ENCODE data around the gene SRPRA.
A peak's percentile ranks its signal among the peaks of the same experiment; 100 is the strongest.

Gene SRPRA

DNA sequence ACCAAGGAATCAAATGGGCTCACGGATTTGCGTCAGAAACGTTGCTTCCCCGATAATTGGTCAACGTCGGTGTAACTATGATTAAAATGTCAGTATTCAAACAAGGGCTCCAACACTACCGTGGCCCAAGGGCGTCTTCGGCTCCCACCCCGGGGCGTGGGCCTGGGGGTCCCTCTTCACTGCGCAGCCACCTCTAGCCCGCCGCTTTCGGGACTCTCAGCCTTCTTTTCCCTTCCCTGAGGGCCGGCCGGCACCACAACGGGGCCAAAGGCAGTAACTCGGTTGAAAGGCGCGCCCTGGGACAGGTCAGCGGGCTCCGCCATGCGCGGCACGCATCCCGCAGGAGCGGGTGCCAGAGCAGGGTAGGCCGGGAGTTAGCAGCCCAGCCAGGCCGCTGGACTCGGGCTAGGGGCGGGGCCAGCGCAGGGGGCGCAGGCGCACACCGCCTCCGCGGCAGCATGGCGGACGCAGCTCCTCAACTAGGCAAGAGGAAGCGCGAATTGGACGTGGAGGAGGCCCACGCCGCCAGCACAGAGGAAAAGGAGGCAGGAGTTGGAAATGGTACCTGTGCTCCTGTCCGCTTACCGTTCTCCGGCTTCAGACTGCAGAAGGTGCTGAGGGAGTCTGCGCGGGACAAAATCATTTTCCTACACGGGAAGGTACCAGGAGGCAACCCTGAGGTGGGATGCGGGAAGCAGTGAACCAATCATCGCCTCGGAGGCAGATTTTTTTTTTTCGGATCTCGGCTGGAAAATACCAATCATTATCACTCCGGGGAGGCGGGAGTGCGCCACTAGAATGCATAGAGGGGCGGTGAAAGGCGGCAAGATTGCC, 35.1 kb upstream of the SRPRA start, which contains the start of gene DCPS (continued):
- TF ChIP-seq WT1 (tag by site-specific recombination; IDR thresholded peaks at IDR 0.05) (peak; percentile 21; the same call in 1 of the 2 replicates), ZNF423 (tag by site-specific recombination; IDR thresholded peaks at IDR 0.05) (peak; percentile 57), PRDM6 (tag by site-specific recombination; IDR thresholded peaks at IDR 0.05) (no peak), BCL11A (tag by site-specific recombination; IDR thresholded peaks at IDR 0.05; ENCODE audit: low read depth) (no peak), ZBTB7A (tag by site-specific recombination; IDR thresholded peaks at IDR 0.05; ENCODE audit: low read depth) (no peak), ZNF571 (tag by site-specific recombination; IDR thresholded peaks at IDR 0.05) (no peak), KLF7 (tag by site-specific recombination; IDR thresholded peaks at IDR 0.05; ENCODE audit: borderline replicate concordance) (no peak), HOXD13 (CRISPR knock-in tag; IDR thresholded peaks at IDR 0.05; ENCODE audit: borderline replicate concordance) (no peak), ZSCAN18 (tag by site-specific recombination; IDR thresholded peaks at IDR 0.05) (no peak), ZSCAN5A (tag by site-specific recombination; IDR thresholded peaks at IDR 0.05) (no peak), PRDM4 (tag by site-specific recombination; IDR thresholded peaks at IDR 0.05) (no peak), GLI2 (tag by site-specific recombination; IDR thresholded peaks at IDR 0.05; ENCODE audit: borderline replicate concordance, low read depth) (no peak), ZNF521 (tag by site-specific recombination; IDR thresholded peaks at IDR 0.05) (no peak), ZBTB17 (tag by site-specific recombination; IDR thresholded peaks at IDR 0.05) (peak; percentile 66; the same call in 1 of the 2 replicates), ZNF510 (tag by site-specific recombination; IDR thresholded peaks at IDR 0.05; ENCODE audit: insufficient replicate concordance) (no peak), YY1 (tag by site-specific recombination; IDR thresholded peaks at IDR 0.05) (peak; percentile 81), ZNF530 (tag by site-specific recombination; IDR thresholded peaks at IDR 0.05; ENCODE audit: low read depth) (no peak), ZNF654 (tag by site-specific recombination; IDR thresholded peaks at IDR 0.05; ENCODE audit: low read depth) (no peak), ZNF155 (tag by site-specific recombination; IDR thresholded peaks at IDR 0.05) (no peak), SCRT2 (tag by site-specific recombination; IDR thresholded peaks at IDR 0.05) (peak; percentile 17; the same call in 1 of the 2 replicates), KLF16 (tag by site-specific recombination; IDR thresholded peaks at IDR 0.05) (peak; percentile 49; the same call in 1 of the 2 replicates), ZNF248 (tag by site-specific recombination; IDR thresholded peaks at IDR 0.05) (no peak), GLIS1 (tag by site-specific recombination; IDR thresholded peaks at IDR 0.05) (no peak), ZNF121 (tag by site-specific recombination; IDR thresholded peaks at IDR 0.05) (0 out of 2 replicates have a peak, but pooled peaks have one; percentile 19), GLI4 (tag by site-specific recombination; IDR thresholded peaks at IDR 0.05) (0 out of 2 replicates have a peak, but pooled peaks have one; percentile 33)
- TF ChIP-seq, protein P1, sequence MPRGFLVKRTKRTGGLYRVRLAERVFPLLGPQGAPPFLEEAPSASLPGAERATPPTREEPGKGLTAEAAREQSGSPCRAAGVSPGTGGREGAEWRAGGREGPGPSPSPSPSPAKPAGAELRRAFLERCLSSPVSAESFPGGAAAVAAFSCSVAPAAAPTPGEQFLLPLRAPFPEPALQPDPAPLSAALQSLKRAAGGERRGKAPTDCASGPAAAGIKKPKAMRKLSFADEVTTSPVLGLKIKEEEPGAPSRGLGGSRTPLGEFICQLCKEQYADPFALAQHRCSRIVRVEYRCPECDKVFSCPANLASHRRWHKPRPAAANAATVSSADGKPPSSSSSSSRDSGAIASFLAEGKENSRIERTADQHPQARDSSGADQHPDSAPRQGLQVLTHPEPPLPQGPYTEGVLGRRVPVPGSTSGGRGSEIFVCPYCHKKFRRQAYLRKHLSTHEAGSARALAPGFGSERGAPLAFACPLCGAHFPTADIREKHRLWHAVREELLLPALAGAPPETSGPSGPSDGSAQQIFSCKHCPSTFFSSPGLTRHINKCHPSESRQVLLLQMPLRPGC (tag by site-specific recombination; IDR thresholded peaks at IDR 0.05), result no peak; the same call in 1 of the 2 replicates
- TF ChIP-seq, protein P2, sequence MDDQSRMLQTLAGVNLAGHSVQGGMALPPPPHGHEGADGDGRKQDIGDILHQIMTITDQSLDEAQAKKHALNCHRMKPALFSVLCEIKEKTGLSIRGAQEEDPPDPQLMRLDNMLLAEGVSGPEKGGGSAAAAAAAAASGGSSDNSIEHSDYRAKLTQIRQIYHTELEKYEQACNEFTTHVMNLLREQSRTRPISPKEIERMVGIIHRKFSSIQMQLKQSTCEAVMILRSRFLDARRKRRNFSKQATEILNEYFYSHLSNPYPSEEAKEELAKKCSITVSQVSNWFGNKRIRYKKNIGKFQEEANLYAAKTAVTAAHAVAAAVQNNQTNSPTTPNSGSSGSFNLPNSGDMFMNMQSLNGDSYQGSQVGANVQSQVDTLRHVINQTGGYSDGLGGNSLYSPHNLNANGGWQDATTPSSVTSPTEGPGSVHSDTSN (CRISPR knock-in tag; IDR thresholded peaks at IDR 0.05), result peak; percentile 87; the same call in 1 of the 2 replicates

Measured in HEK293 (cell line).